GM12875 (cell line): ENCODE results near the gene FOXK1.
A peak's percentile ranks its signal among the peaks of the same experiment; 100 is the strongest.
"Not testable (repeated sequence)": the region's sequence is repeated elsewhere in the genome, so short reads cannot be mapped to it uniquely, and the experiment has no call there.

ENCODE experiments used
- H3K4me3 ChIP-seq: one replicate; pipeline ENCODE4 v1.5.1; 2011; ENCODE audit warnings: low read depth, low read length, control low read depth
- TF ChIP-seq, protein P1 (sequence below): IDR thresholded peaks from 2 replicates; pipeline ENCODE4 v1.5.1; 2011; ENCODE audit warnings: low read depth, mild to moderate bottlenecking, control low read depth, inconsistent platforms, low read length, moderate library complexity, borderline replicate concordance; ENCODE audit not compliant: insufficient read depth

Gene FOXK1

DNA sequence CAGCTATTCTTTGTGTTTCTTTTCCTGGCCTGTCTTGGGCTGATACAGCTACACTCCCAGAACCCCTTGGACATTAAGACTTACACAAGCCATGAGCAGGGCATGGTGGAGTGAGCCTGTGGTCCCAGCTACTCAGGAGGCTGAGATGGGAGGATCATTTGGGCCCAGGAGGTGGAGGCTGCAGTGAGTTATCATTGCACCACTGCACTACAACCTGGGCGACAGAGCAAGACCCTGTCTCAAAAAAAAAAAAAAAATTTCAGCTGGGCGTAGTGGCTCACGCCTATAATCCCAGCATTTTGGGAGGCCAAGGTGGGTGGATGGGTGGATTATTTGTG is 13.6 kb upstream of the FOXK1 start:
- TF ChIP-seq, protein P1, sequence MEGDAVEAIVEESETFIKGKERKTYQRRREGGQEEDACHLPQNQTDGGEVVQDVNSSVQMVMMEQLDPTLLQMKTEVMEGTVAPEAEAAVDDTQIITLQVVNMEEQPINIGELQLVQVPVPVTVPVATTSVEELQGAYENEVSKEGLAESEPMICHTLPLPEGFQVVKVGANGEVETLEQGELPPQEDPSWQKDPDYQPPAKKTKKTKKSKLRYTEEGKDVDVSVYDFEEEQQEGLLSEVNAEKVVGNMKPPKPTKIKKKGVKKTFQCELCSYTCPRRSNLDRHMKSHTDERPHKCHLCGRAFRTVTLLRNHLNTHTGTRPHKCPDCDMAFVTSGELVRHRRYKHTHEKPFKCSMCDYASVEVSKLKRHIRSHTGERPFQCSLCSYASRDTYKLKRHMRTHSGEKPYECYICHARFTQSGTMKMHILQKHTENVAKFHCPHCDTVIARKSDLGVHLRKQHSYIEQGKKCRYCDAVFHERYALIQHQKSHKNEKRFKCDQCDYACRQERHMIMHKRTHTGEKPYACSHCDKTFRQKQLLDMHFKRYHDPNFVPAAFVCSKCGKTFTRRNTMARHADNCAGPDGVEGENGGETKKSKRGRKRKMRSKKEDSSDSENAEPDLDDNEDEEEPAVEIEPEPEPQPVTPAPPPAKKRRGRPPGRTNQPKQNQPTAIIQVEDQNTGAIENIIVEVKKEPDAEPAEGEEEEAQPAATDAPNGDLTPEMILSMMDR = no peak
- H3K4me3 ChIP-seq = no peak overlapping the region

DNA sequence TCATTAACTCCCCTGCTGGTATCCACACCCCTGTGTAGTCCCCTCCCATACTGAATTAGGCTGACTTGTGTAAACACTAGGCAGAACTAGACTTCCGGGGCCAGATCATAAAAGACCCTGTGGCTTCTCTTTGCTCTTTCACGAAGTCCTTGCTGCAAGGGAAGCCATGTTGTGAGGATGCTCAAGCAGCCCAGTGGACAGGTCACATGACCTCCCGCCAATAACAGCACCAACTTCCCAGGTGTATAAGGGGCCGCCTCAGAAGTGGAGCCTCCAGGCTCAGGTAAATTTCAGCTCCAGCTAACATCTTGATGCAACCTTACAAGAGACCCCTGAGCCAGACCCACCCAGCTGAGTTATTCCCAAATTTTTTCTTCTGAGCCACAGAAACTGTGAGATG is 11.3 kb upstream of the FOXK1 start:
- H3K4me3 ChIP-seq = no peak overlapping the region
- TF ChIP-seq, protein P1 = no peak

- H3K4me3 ChIP-seq = no peak overlapping the region
- TF ChIP-seq, protein P1 = no peak
Measured at GRCh38 chr7:4675771-4676367, 6.2 kb upstream of the FOXK1 start.

GRCh38 chr7:4677518-4677917 is 4.6 kb upstream of the FOXK1 start:
- not testable (repeated sequence) for H3K4me3 ChIP-seq

DNA sequence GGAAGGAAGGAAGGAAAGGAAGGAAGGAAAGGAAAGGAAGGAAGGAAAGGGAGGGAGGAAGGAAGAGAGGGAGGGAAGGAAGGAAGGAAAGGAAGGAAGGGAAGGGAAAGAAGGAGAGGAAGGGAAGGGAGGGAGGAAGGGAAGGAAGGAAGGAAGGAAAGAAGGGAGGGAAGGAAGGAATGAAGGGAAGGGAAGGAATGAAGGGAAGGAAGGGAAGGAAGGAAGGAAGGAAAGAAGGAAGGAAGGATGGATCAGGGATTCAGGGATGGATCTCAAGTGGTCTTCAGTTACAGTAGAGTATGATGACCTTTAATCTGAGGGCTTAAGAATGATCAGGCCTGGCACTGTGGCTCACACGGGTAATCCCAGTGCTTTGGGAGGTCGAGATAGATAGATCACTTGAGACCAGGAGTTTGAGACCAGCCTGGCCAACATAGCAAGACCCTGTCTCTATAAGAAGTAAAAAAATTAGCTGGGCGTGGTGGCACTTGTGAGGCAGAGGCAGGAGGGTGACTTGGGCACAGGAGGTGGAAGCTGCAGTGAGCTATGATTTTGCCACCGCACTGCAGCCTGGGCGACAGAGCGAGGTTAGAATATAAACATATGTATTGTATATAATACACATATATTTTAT is 760 bp upstream of the FOXK1 start:
- H3K4me3 ChIP-seq = peak overlapping the region; percentile 30
- TF ChIP-seq, protein P1 = no peak

- H3K4me3 ChIP-seq = peak overlapping the region; percentile 89
- TF ChIP-seq, protein P1 = no peak
Measured at GRCh38 chr7:4682621-4683042, 537 bp downstream of the FOXK1 start.

DNA sequence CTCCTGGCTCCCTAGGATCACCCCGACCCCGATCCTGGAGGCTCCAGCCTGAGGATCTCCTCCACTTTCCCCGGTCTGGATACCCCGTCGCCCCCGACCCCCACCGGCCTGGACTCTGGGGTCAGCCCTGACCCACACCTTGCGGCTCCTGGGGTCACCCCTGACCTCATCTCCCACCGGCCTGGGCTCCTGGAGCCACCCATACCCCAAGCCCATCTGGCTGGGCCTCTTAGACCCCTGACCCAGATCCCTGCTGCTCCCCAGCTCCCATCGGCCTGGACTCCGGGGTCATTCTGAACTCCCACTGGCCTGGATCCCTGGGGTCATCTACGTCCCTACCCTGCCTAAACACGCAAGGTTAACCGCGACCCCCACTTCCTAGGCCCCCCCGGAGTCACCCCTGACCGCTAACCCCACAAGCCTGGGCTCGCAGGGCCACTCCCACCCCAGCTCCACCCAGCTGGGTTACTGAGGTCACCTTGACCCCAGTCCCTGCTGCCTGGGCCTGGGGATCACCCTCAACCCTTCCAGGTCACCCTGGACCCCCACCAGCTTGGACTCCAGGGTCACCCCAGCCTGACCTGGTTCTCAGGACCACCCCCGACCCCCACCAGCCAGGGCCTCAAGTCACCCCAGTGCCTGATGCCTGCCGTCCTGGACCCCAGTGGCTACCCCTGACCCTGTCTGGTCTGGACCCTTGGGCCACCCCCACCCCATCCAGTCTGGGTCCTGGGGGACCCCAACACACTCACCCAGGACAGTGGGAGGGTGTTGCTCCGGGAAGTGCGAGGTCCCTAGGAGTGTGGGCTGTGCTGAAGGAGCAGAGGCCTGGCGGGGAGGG is 1.2 kb downstream of the FOXK1 start:
- TF ChIP-seq, protein P1 = no peak
- peak overlapping the region; percentile 89 for H3K4me3 ChIP-seq
